HG03064 (cell line): ENCODE measurements around the gene C2orf72.
"Not testable (repeated sequence)": the region's sequence is repeated elsewhere in the genome, so short reads cannot be mapped to it uniquely, and the experiment has no call there.

Experiments
- ATAC-seq: cut with Tn5 transposase; IDR thresholded peaks from one replicate; pipeline ENCODE4 v1.9.1; 2021; ENCODE audit warnings: low read depth; ENCODE audit not compliant: unreplicated experiment

Gene C2orf72

GRCh38 chr2:231037202-231037730 is at the start of gene C2orf72:
Gene C2orf72 (plus strand): TSS chr2:231037523. CDS start chr2:231037566, 43 bp downstream.
- no peak for ATAC-seq

GRCh38 chr2:230989731-230990130 is 47.6 kb upstream of the C2orf72 start:
- ATAC-seq = no peak

- no peak for ATAC-seq
Observed at GRCh38 chr2:230990131-230990898, 47.0 kb upstream of the C2orf72 start.

- ATAC-seq = no peak
Observed at GRCh38 chr2:230990899-230991150, 46.5 kb upstream of the C2orf72 start.

- ATAC-seq = no peak
Observed at GRCh38 chr2:230991598-230991997, 45.7 kb upstream of the C2orf72 start.

GRCh38 chr2:230995821-230996220 is 41.5 kb upstream of the C2orf72 start, which contains the start of gene SPATA3:
Gene SPATA3 (plus strand): TSS chr2:230996121. CDS start chr2:230996234, 113 bp downstream.
- ATAC-seq = no peak

- no peak for ATAC-seq
Observed at GRCh38 chr2:230996661-230997060, 40.7 kb upstream of the C2orf72 start.

GRCh38 chr2:230998882-230999281 is 38.4 kb upstream of the C2orf72 start:
- ATAC-seq = no peak

- no peak for ATAC-seq
Observed at GRCh38 chr2:230999477-230999876, 37.8 kb upstream of the C2orf72 start.

- ATAC-seq = no peak
Observed at GRCh38 chr2:231000211-231000904, 37.0 kb upstream of the C2orf72 start.

GRCh38 chr2:231001036-231001435 is 36.3 kb upstream of the C2orf72 start:
- ATAC-seq = no peak

GRCh38 chr2:231001921-231002320 is 35.4 kb upstream of the C2orf72 start:
- no peak for ATAC-seq

GRCh38 chr2:231002641-231003040 is 34.7 kb upstream of the C2orf72 start:
- no peak for ATAC-seq

GRCh38 chr2:231003186-231003585 is 34.1 kb upstream of the C2orf72 start:
- ATAC-seq = no peak

GRCh38 chr2:231004930-231005329 is 32.4 kb upstream of the C2orf72 start:
- not testable (repeated sequence) for ATAC-seq

GRCh38 chr2:231007286-231008098 is 29.8 kb upstream of the C2orf72 start:
- no peak for ATAC-seq

GRCh38 chr2:231008131-231008530 is 29.2 kb upstream of the C2orf72 start:
- no peak for ATAC-seq

GRCh38 chr2:231009236-231009919 is 27.9 kb upstream of the C2orf72 start:
- ATAC-seq = no peak

GRCh38 chr2:231010201-231010730 is 27.1 kb upstream of the C2orf72 start:
- ATAC-seq = no peak

GRCh38 chr2:231011526-231011925 is 25.8 kb upstream of the C2orf72 start:
- no peak for ATAC-seq
